ENCODE results near the gene PLCL2.

Gene PLCL2

GRCh38 chr3:16884748-16885592, at the start of gene PLCL2:
TSS of gene PLCL2 (plus strand) at chr3:16884955. CDS start at chr3:16885040, 85 bp downstream.
- no peak within 1 kb of the TSS for H3K27ac ChIP-seq
- H3K4me3 ChIP-seq: peak within 1 kb of the TSS; percentile 59
- TF ChIP-seq POLR2AphosphoS5 (IDR thresholded peaks at IDR 0.05; ENCODE audit: borderline replicate concordance, low read depth, low read length) (no peak), FOXP2 (optimal IDR thresholded peaks at IDR 0.05; ENCODE audit: control extremely low read depth, extremely low read length, insufficient read depth) (no peak), EZH2 (IDR thresholded peaks at IDR 0.05) (no peak)
- no peak for DNase-seq (ENCODE audit: low read depth, low spot score)
- no peaks in the 10 kb centered on the region for H3K36me3 ChIP-seq (ENCODE audit: insufficient read depth, low read length)
- no peaks in the 10 kb centered on the region for H3K9me3 ChIP-seq (ENCODE audit: low read depth, low read length)
- H3K9ac ChIP-seq (ENCODE audit: insufficient read length): no peak within 1 kb of the TSS

GRCh38 chr3:16836505-16837237, 48.1 kb upstream of the PLCL2 start:
- DNase-seq (ENCODE audit: low read depth, low spot score): no peak
- TF ChIP-seq EZH2 (IDR thresholded peaks at IDR 0.05) (no peak), FOXP2 (optimal IDR thresholded peaks at IDR 0.05; ENCODE audit: control extremely low read depth, extremely low read length, insufficient read depth) (no peak), POLR2AphosphoS5 (IDR thresholded peaks at IDR 0.05; ENCODE audit: borderline replicate concordance, low read depth, low read length) (no peak)
- H3K9ac ChIP-seq (ENCODE audit: insufficient read length): no peak overlapping the region
- no peak overlapping the region for H3K27ac ChIP-seq
- no peak overlapping the region for H3K4me3 ChIP-seq
- no peaks in the 10 kb centered on the region for H3K36me3 ChIP-seq (ENCODE audit: insufficient read depth, low read length)
- H3K9me3 ChIP-seq (ENCODE audit: low read depth, low read length): no peaks in the 10 kb centered on the region

- Histone ChIP-seq H3K9me3 (ENCODE audit: low read depth, low read length) (no peaks in the 10 kb centered on the region), H3K36me3 (ENCODE audit: insufficient read depth, low read length) (no peaks in the 10 kb centered on the region), H3K4me3 (no peak overlapping the region), H3K27ac (no peak overlapping the region), H3K9ac (ENCODE audit: insufficient read length) (no peak overlapping the region)
- DNase-seq (ENCODE audit: low read depth, low spot score): no peak
- TF ChIP-seq EZH2 (IDR thresholded peaks at IDR 0.05): no peak
- no peak for TF ChIP-seq POLR2AphosphoS5 (IDR thresholded peaks at IDR 0.05; ENCODE audit: borderline replicate concordance, low read depth, low read length)
- no peak for TF ChIP-seq FOXP2 (optimal IDR thresholded peaks at IDR 0.05; ENCODE audit: control extremely low read depth, extremely low read length, insufficient read depth)
Measured at GRCh38 chr3:16837602-16838001, 47.2 kb upstream of the PLCL2 start.

GRCh38 chr3:16838561-16838960, 46.2 kb upstream of the PLCL2 start:
- Histone ChIP-seq H3K9ac (ENCODE audit: insufficient read length) (no peak overlapping the region), H3K36me3 (ENCODE audit: insufficient read depth, low read length) (no peaks in the 10 kb centered on the region), H3K4me3 (no peak overlapping the region), H3K9me3 (ENCODE audit: low read depth, low read length) (no peaks in the 10 kb centered on the region), H3K27ac (no peak overlapping the region)
- TF ChIP-seq POLR2AphosphoS5 (IDR thresholded peaks at IDR 0.05; ENCODE audit: borderline replicate concordance, low read depth, low read length) (no peak), EZH2 (IDR thresholded peaks at IDR 0.05) (no peak), FOXP2 (optimal IDR thresholded peaks at IDR 0.05; ENCODE audit: control extremely low read depth, extremely low read length, insufficient read depth) (no peak)
- DNase-seq (ENCODE audit: low read depth, low spot score): no peak

GRCh38 chr3:16839271-16840100, 45.3 kb upstream of the PLCL2 start:
- no peak overlapping the region for H3K4me3 ChIP-seq
- TF ChIP-seq POLR2AphosphoS5 (IDR thresholded peaks at IDR 0.05; ENCODE audit: borderline replicate concordance, low read depth, low read length) (no peak), EZH2 (IDR thresholded peaks at IDR 0.05) (no peak), FOXP2 (optimal IDR thresholded peaks at IDR 0.05; ENCODE audit: control extremely low read depth, extremely low read length, insufficient read depth) (no peak)
- no peak overlapping the region for H3K27ac ChIP-seq
- H3K9ac ChIP-seq (ENCODE audit: insufficient read length): no peak overlapping the region
- no peak for DNase-seq (ENCODE audit: low read depth, low spot score)
- no peaks in the 10 kb centered on the region for H3K9me3 ChIP-seq (ENCODE audit: low read depth, low read length)
- no peaks in the 10 kb centered on the region for H3K36me3 ChIP-seq (ENCODE audit: insufficient read depth, low read length)

GRCh38 chr3:16840101-16840424, 44.7 kb upstream of the PLCL2 start:
- H3K27ac ChIP-seq: no peak overlapping the region
- TF ChIP-seq EZH2 (IDR thresholded peaks at IDR 0.05) (no peak), FOXP2 (optimal IDR thresholded peaks at IDR 0.05; ENCODE audit: control extremely low read depth, extremely low read length, insufficient read depth) (no peak), POLR2AphosphoS5 (IDR thresholded peaks at IDR 0.05; ENCODE audit: borderline replicate concordance, low read depth, low read length) (no peak)

GRCh38 chr3:16841041-16841753, 43.6 kb upstream of the PLCL2 start:
- no peak overlapping the region for H3K4me3 ChIP-seq
- H3K9me3 ChIP-seq (ENCODE audit: low read depth, low read length): no peaks in the 10 kb centered on the region
- DNase-seq (ENCODE audit: low read depth, low spot score): no peak
- H3K9ac ChIP-seq (ENCODE audit: insufficient read length): no peak overlapping the region
- H3K36me3 ChIP-seq (ENCODE audit: insufficient read depth, low read length): no peaks in the 10 kb centered on the region
- TF ChIP-seq POLR2AphosphoS5 (IDR thresholded peaks at IDR 0.05; ENCODE audit: borderline replicate concordance, low read depth, low read length): no peak
- no peak for TF ChIP-seq FOXP2 (optimal IDR thresholded peaks at IDR 0.05; ENCODE audit: control extremely low read depth, extremely low read length, insufficient read depth)
- TF ChIP-seq EZH2 (IDR thresholded peaks at IDR 0.05): no peak
- H3K27ac ChIP-seq: no peak overlapping the region

More at GRCh38 chr3:16840101-16840424, 44.7 kb upstream of the PLCL2 start:
- Histone ChIP-seq H3K9me3 (ENCODE audit: low read depth, low read length) (no peaks in the 10 kb centered on the region), H3K36me3 (ENCODE audit: insufficient read depth, low read length) (no peaks in the 10 kb centered on the region), H3K4me3 (no peak overlapping the region), H3K9ac (ENCODE audit: insufficient read length) (no peak overlapping the region)
- DNase-seq (ENCODE audit: low read depth, low spot score): no peak

Data from SK-N-MC (cell line).